H9 (cell line): Measurements from ENCODE around the gene IGFBP4. TPM values are rescaled to one million over a fixed set of nuclear protein-coding genes. Genes with fewer than 3 reads are reported as not detected.

Experiments
- DNase-seq: peaks from one replicate; pipeline ENCODE4 v3.0.0-alpha.2; 2017
- H2AFZ ChIP-seq: one replicate; pipeline ENCODE4 v1.6.1; 2013; ENCODE audit warnings: mild to moderate bottlenecking, low read length, control low read depth, moderate library complexity
- H2AK5ac ChIP-seq: 2 replicates; pipeline ENCODE4 v1.6.1; 2013; ENCODE audit warnings: low read length, control low read depth, mixed read lengths; ENCODE audit not compliant: insufficient read length
- H2BK120ac ChIP-seq: one replicate; pipeline ENCODE4 v1.6.1; 2013; ENCODE audit warnings: low read depth, mild to moderate bottlenecking, low read length, control low read depth, inconsistent platforms; ENCODE audit not compliant: poor library complexity, severe bottlenecking
- H2BK12ac ChIP-seq: 2 replicates; pipeline ENCODE4 v1.6.1; 2013; ENCODE audit warnings: low read length, control low read depth, mixed read lengths, low read depth; ENCODE audit not compliant: insufficient read length
- H2BK15ac ChIP-seq: 2 replicates; pipeline ENCODE4 v1.6.1; 2013; ENCODE audit warnings: low read depth, low read length, control low read depth
- H2BK20ac ChIP-seq: one replicate; pipeline ENCODE4 v1.6.1; 2013; ENCODE audit warnings: low read depth, mild to moderate bottlenecking, low read length, control low read depth, inconsistent platforms; ENCODE audit not compliant: poor library complexity, severe bottlenecking
- H2BK5ac ChIP-seq: 2 replicates; pipeline ENCODE4 v1.6.1; 2013; ENCODE audit warnings: low read length, control low read depth, mixed read lengths; ENCODE audit not compliant: insufficient read length
- H3K14ac ChIP-seq: 2 replicates; pipeline ENCODE4 v1.6.1; 2013; ENCODE audit warnings: low read length, control low read depth; ENCODE audit not compliant: insufficient read depth
- H3K18ac ChIP-seq: 2 replicates; pipeline ENCODE4 v1.6.1; 2013; ENCODE audit warnings: low read depth, mild to moderate bottlenecking, mixed read lengths, low read length, control low read depth; ENCODE audit not compliant: insufficient read length
- H3K23ac ChIP-seq: 2 replicates; pipeline ENCODE4 v1.6.1; 2013; ENCODE audit warnings: low read length, control low read depth, mixed read lengths, low read depth; ENCODE audit not compliant: insufficient read length
- H3K23me2 ChIP-seq: 2 replicates; pipeline ENCODE4 v1.6.1; 2013; ENCODE audit warnings: low read depth, mild to moderate bottlenecking, mixed read lengths, low read length, control low read depth; ENCODE audit not compliant: insufficient read length, poor library complexity, severe bottlenecking
- H3K27ac ChIP-seq: 2 replicates; pipeline ENCODE4 v1.5.1; 2013; ENCODE audit warnings: low read length, control low read depth, mixed read lengths, low read depth; ENCODE audit not compliant: insufficient read length
- H3K27me3 ChIP-seq: 2 replicates; pipeline ENCODE4 v1.6.1; 2013; ENCODE audit warnings: low read length, control low read depth, inconsistent platforms; ENCODE audit not compliant: insufficient read depth
- H3K4ac ChIP-seq: 2 replicates; pipeline ENCODE4 v1.6.1; 2013; ENCODE audit warnings: low read depth, mild to moderate bottlenecking, control low read depth, inconsistent platforms, low read length, moderate library complexity
- H3K4me1 ChIP-seq: 2 replicates; pipeline ENCODE4 v1.6.1; 2013; ENCODE audit warnings: low read length, control low read depth, inconsistent platforms; ENCODE audit not compliant: insufficient read depth
- H3K4me2 ChIP-seq: 2 replicates; pipeline ENCODE4 v1.6.1; 2013; ENCODE audit warnings: low read length, control low read depth, mixed read lengths; ENCODE audit not compliant: insufficient read length, insufficient read depth
- H3K56ac ChIP-seq: 2 replicates; pipeline ENCODE4 v1.6.1; 2013; ENCODE audit warnings: low read depth, mild to moderate bottlenecking, mixed read lengths, low read length, control low read depth; ENCODE audit not compliant: insufficient read length
- H3K79me1 ChIP-seq: 2 replicates; pipeline ENCODE4 v1.6.1; 2013; ENCODE audit warnings: low read depth, mild to moderate bottlenecking, moderate library complexity, low read length, control low read depth, inconsistent platforms; ENCODE audit not compliant: insufficient read depth, poor library complexity, severe bottlenecking
- H3K79me2 ChIP-seq: 2 replicates; pipeline ENCODE4 v1.6.1; 2013; ENCODE audit warnings: low read length, control low read depth, inconsistent platforms; ENCODE audit not compliant: insufficient read depth
- H3K9ac ChIP-seq: 2 replicates; pipeline ENCODE4 v1.6.1; 2013; ENCODE audit warnings: low read length, control low read depth, mixed read lengths; ENCODE audit not compliant: insufficient read length; ENCODE audit errors: extremely low read depth
- H3K9me3 ChIP-seq: one replicate; pipeline ENCODE4 v1.6.1; 2013; ENCODE audit warnings: low read depth, low read length, inconsistent platforms; ENCODE audit not compliant: control insufficient read depth
- H3T11ph ChIP-seq: one replicate; pipeline ENCODE4 v1.6.1; 2013; ENCODE audit warnings: mild to moderate bottlenecking, low read length, control low read depth, inconsistent platforms
- H4K20me1 ChIP-seq: one replicate; pipeline ENCODE4 v1.6.1; 2013; ENCODE audit not compliant: control insufficient read depth, insufficient read length, insufficient read depth
- H4K5ac ChIP-seq: 2 replicates; pipeline ENCODE4 v1.6.1; 2013; ENCODE audit warnings: low read depth, mild to moderate bottlenecking, mixed read lengths, low read length, control low read depth; ENCODE audit not compliant: insufficient read length
- H4K8ac ChIP-seq: replicated peaks from 2 replicates; pipeline ENCODE4 v1.6.1; 2013; ENCODE audit warnings: low read length, control low read depth, mixed read lengths, low read depth; ENCODE audit not compliant: insufficient read length
- H4K91ac ChIP-seq: 2 replicates; pipeline ENCODE4 v1.6.1; 2013; ENCODE audit warnings: low read depth, mild to moderate bottlenecking, moderate library complexity, mixed read lengths, low read length, control low read depth; ENCODE audit not compliant: insufficient read length
- H3K27ac Mint-ChIP-seq, 3 experiments: 2 replicates in 2 of 3; 3 replicates in 1 of 3; pipeline ENCODE4 v1.8.0; 2020 to 2021; ENCODE audit warnings: mixed read lengths in 3 of 3, mild to moderate bottlenecking in 1 of 3, moderate library complexity in 1 of 3
- H3K27me3 Mint-ChIP-seq: 2 replicates; pipeline ENCODE4 v1.8.0; 2021; ENCODE audit warnings: low read depth, mild to moderate bottlenecking, moderate library complexity, mixed read lengths
- H3K36me3 Mint-ChIP-seq, 3 experiments: 2 replicates in 2 of 3; 3 replicates in 1 of 3; pipeline ENCODE4 v1.8.0; 2020 to 2021; ENCODE audit warnings: low read depth in 3 of 3, mixed read lengths in 3 of 3; ENCODE audit not compliant: insufficient read depth in 1 of 3
- H3K4me1 Mint-ChIP-seq, 2 experiments: 2 replicates each; pipeline ENCODE4 v1.8.0; 2020; ENCODE audit warnings: mixed read lengths in 2 of 2
- H3K4me3 Mint-ChIP-seq, 2 experiments: 2 replicates in 1 of 2; 3 replicates in 1 of 2; pipeline ENCODE4 v1.8.0; 2020 to 2021; ENCODE audit warnings: mild to moderate bottlenecking in 2 of 2, mixed read lengths in 2 of 2, moderate library complexity in 1 of 2
- H3K9me3 Mint-ChIP-seq, 2 experiments: 2 replicates in 1 of 2; 3 replicates in 1 of 2; pipeline ENCODE4 v1.8.0; 2020; ENCODE audit warnings: mild to moderate bottlenecking in 2 of 2, mixed read lengths in 2 of 2, moderate library complexity in 1 of 2
- CTCF ChIP-seq: fragments of 200-600 bp; sonication (generic); conservative IDR thresholded peaks from 3 replicates; pipeline ENCODE4 v1.8.0; 2021; ENCODE audit warnings: antibody characterized with exemption, mild to moderate bottlenecking
- WGBS: extraction: QIAGEN DNeasy Blood & Tissue Kit; methylation state at CpG from one replicate; pipeline ENCODE4 v1.1.7; 2013; ENCODE audit warnings: missing lambda C conversion rate, low lambda C conversion rate, mixed read lengths; ENCODE audit not compliant: insufficient read length; ENCODE audit errors: extremely low coverage; 5-methylcytosine and 5-hydroxymethylcytosine counted together
- total RNA-seq: library from RNA; stranded (reverse); gene quantifications from 2 replicates; pipeline ENCODE4 v1.2.1, GENCODE V29; 2021

Gene IGFBP4
- total RNA-seq, 1 experiment from 2014 or later, result 49.9 TPM

- Histone ChIP-seq H2BK15ac (no peak overlapping the region), H3K14ac (no peak overlapping the region), H3K9me3 (no peaks in the 10 kb centered on the region), H3K27me3 (no peaks in the 10 kb centered on the region), H3K9ac (no peak overlapping the region), H4K8ac (no peak overlapping the region), H3K18ac (no peak overlapping the region), H3K56ac (no peak overlapping the region), H4K20me1 (no peaks in the 10 kb centered on the region), H3K79me1 (no peaks in the 10 kb centered on the region), H2BK20ac (no peak overlapping the region), H3K4ac (no peak overlapping the region), H2AK5ac (no peak overlapping the region), H3K4me1 (peaks cover 11% of the 10 kb centered on the region), H2AFZ (no peak overlapping the region), H2BK5ac (no peak overlapping the region), H3K23me2 (no peaks in the 10 kb centered on the region), H3K23ac (no peak overlapping the region), H3K27ac (no peak overlapping the region), H2BK120ac (no peak overlapping the region), H2BK12ac (no peak overlapping the region), H3K79me2 (no peaks in the 10 kb centered on the region), H4K91ac (no peak overlapping the region), H3K4me2 (no peak overlapping the region), H3T11ph (no peak overlapping the region), H4K5ac (no peak overlapping the region)
- Mint-ChIP-seq H3K27ac (no peak overlapping the region), H3K4me3 (no peak overlapping the region), H3K27me3 (peaks cover 12% of the 10 kb centered on the region), H3K4me1 (peaks cover 39 to 48% of the 10 kb centered on the region in 2 experiments), H3K36me3 (peaks cover 0 to 2% (median 0%) of the 10 kb centered on the region in 3 experiments; a peak in 1 of 7 replicates), H3K9me3 (no peaks in the 10 kb centered on the region; a peak in 1 of 5 replicates)
- no peak for TF ChIP-seq CTCF
- WGBS, result no CpG with 5 or more reads among the region's 6 CpGs
- no peak for DNase-seq
These were observed 52.9 kb downstream of the IGFBP4 start for GRCh38 chr17:40496170-40496569.
